ENCODE measurements around the gene SORCS3.

Gene SORCS3

DNA sequence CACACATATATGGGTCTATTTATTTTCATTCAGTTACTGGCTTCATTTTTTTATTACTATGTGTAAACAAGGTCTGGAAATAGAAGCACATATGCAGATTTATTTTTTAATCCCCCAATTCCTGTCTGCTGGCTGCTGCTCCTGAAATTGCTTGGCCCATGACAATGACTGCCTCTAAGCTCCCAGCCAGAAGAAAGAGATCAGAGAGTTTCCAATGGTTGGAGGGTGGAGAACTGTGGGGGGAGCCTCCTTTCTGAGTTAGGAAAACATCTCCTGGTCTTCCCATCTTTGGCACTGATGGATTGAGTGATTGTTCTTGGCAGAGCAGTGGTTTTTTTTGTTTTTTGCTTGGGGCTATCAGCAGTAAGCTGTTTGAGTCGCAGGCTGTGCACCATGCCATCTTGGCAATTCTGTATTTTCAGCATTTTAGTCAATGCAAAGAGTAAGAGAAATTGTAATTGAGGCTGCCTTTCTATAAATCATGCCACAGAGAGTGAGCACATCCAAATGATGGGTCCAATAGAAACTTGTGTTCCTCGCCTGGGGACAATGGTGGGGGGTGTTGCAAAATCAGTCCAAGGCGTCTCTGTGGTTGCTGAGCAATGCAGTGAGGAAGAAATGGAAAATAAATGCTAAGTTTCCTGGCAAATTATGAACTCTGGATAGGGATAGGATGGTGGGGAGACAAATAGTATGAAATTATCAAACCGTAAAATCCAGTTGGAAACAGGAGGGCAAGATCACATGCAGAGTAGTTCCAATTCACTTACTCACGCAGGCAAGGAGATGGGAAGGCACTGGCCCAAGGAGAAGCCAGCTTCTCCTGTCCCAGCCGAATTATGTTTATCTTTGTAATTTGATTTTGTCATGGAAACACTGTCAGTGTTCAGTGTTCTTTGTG is 382.4 kb downstream of the SORCS3 start:
- no peak for DNase-seq (ENCODE audit: low read depth)

- no peak for DNase-seq (ENCODE audit: low read depth)
Measured at GRCh38 chr10:105024184-105024583, 383.1 kb downstream of the SORCS3 start.

GRCh38 chr10:105025092-105025491 is 384.0 kb downstream of the SORCS3 start:
- no peak for DNase-seq (ENCODE audit: low read depth)

DNA sequence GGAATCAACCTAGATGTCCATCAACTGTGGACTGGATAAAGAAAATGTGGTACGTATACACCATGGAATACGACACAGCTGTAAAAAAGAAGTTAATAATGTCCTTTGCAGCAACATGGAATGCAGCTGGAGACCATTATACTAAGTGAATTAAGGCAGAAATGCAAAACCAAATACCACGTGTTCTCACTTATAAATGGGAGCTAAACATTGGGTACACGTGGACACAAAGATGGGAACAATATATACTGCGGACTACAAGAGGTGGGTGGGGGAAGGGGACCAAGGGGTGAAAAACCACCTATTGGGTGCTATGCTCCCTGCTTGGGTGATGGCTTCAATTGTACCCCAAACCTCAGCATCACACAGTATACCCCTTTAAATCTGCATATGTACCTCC is 385.5 kb downstream of the SORCS3 start:
- no peak for DNase-seq (ENCODE audit: low read depth)

- no peak for DNase-seq (ENCODE audit: low read depth)
Measured at GRCh38 chr10:105029286-105029685, 388.2 kb downstream of the SORCS3 start.

- DNase-seq (ENCODE audit: low read depth), result no peak
Measured at GRCh38 chr10:105037022-105037421, 395.9 kb downstream of the SORCS3 start.

- DNase-seq (ENCODE audit: low read depth), result no peak
Measured at GRCh38 chr10:105041956-105042355, 400.9 kb downstream of the SORCS3 start.

DNA sequence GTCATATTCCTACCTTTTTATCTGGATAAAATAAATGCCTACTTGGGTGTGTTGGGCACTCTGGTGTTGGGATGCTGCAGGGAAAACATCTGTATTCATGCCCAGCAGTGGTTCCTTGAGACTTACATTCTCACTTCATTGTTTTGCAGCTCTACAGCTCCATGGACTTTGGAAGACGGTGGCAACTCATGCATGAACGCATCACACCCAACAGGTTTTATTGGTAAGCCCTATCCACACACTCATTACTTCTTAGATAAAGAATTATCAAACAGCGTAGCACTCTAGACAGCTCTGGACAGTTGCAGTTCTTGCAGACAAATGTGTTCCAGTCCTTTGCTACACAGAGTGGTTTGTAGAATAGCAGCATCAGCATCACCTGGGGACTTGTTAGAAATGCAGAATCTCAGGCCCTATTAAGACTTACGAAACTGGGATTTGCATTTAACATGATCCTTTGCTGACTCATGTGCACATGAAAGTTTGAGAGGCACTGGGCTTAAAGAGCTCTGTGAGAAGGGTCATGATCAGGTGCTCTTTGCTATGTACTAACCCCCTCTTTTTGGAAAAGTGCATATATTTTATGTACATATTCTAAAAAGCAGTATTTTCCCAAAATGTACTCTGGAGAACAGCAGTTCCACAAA is 401.9 kb downstream of the SORCS3 start:
- no peak for DNase-seq (ENCODE audit: low read depth)

DNA sequence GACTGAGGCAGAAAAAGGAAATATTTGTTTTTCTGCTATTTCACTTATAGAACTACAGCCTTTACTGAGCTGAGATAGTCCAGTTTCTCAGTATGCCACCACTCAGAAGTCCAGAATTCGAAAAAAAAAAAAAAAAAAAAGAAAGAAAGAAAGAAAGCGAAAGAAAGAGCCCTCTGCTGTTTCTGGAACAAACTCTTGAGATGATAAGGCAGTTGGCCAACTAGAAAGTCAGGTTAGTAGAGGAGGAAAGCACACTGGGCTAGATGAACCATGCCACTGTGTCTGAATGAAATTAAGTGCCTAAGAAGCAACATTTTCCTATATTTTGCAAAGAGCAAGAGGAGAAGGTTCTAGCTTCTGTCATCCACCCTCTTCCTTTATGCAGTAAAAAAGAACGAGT is 403.8 kb downstream of the SORCS3 start:
- DNase-seq (ENCODE audit: low read depth), result no peak

- DNase-seq (ENCODE audit: low read depth), result no peak
Measured at GRCh38 chr10:105056413-105056812, 415.3 kb downstream of the SORCS3 start.

GRCh38 chr10:105062951-105063350 is 421.9 kb downstream of the SORCS3 start:
- no peak for DNase-seq (ENCODE audit: low read depth)

DNA sequence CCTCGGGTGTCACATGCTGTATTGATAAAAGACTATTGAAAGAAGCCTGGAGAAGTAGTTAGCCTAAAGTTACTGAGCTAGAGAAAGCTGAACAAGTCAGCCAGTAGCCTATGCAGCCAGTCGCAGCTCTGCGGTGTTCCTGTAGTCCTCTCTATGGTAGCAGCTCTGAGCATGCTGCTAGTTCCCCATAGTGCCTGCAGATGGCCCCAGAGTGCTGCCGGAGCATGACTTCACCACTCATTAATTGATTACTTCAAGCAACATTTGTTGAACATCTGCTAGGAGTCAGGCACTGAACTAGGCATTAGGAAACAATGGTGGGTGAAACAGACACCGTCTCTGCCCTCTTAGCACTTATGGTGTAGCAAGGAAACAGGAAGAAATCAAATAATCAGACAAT is 422.7 kb downstream of the SORCS3 start:
- no peak for DNase-seq (ENCODE audit: low read depth)

- DNase-seq (ENCODE audit: low read depth), result no peak
Measured at GRCh38 chr10:105068497-105068896, 427.4 kb downstream of the SORCS3 start.

- DNase-seq (ENCODE audit: low read depth), result no peak
Measured at GRCh38 chr10:105070249-105070648, 429.2 kb downstream of the SORCS3 start.

DNA sequence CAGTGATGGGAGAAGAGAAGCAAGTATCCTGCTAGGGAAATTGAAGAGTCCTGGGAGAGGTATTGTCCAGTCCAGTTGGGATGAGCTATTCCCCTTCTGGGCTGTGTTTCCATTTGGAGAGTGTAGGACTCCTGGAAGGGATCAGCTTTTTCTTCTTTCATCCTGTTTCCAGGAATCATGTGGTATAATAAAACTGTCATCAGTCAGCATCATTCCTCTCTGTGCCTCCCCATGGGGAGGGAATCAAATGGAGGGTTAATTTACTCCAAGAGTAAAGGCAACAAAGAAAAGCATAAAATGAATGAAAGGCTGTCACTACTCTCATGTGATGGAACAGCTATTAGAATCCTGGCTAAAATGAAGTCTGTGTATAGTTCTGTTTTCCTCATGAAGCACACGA is 429.9 kb downstream of the SORCS3 start:
- no peak for DNase-seq (ENCODE audit: low read depth)

- DNase-seq (ENCODE audit: low read depth), result no peak
Measured at GRCh38 chr10:105071980-105072379, 430.9 kb downstream of the SORCS3 start.

- no peak for DNase-seq (ENCODE audit: low read depth)
Measured at GRCh38 chr10:105073999-105074398, 432.9 kb downstream of the SORCS3 start.

DNA sequence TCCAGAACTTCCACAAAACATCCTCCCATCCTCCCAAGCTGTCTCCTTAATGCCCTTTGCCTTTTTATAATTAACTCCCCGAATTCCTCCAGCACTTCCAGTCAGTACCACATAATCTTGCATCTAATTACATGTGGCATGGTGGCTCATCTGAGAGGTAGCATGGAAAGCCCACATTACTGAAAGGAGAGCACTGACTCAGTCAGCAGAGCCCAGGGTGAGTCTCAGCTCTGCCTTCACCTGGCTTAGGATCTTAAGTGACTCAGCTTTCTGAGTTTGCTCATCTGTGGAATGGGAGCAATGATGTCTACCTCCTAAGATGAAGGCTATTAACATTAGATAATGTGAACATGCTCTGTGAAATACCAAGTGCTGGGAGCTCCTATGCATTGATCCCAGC is 433.9 kb downstream of the SORCS3 start:
- no peak for DNase-seq (ENCODE audit: low read depth)

- no peak for DNase-seq (ENCODE audit: low read depth)
Measured at GRCh38 chr10:105085980-105086379, 444.9 kb downstream of the SORCS3 start.

GRCh38 chr10:105094048-105094447 is 453.0 kb downstream of the SORCS3 start:
- DNase-seq (ENCODE audit: low read depth), result no peak

DNA sequence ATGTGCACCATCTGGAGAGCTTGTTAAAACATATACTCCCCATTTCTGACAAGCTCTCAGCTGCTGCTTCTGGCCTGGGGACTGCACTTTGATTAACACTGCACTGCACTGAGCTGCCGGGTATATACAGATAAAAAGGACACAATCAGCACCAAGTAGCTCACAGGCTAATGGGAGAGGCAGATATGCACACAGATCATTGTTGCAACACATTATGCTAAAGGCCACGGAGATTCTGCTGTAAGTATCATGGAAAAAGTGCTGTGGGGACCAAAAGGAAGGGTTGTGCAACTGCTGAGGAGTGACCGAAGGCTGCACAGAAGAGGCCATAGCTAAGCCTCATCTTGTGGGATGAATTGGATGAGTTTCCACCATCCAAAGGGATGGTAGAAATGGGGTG is 455.2 kb downstream of the SORCS3 start:
- DNase-seq (ENCODE audit: low read depth), result no peak

- DNase-seq (ENCODE audit: low read depth), result no peak
Measured at GRCh38 chr10:105102977-105103376, 461.9 kb downstream of the SORCS3 start.

DNA sequence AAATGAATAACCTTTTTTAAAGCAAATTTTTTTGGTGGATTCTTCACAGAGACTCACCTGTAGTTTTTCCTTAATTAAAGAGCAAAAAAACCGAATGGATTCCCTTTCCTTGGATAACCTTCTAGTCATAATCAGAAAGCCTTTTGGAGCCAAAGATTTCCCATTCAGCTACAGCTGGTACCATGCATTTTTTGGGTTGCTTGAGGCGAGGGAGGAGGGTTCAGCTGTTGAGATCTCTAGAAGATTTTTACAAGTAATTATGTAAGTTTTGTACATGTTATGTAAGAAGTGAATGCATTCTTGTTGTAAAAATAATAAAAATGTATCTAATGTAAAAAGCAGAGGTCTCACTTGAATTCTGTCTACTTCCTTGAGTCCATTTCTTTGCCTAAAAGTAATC is 463.2 kb downstream of the SORCS3 start:
- DNase-seq (ENCODE audit: low read depth), result no peak

DNA sequence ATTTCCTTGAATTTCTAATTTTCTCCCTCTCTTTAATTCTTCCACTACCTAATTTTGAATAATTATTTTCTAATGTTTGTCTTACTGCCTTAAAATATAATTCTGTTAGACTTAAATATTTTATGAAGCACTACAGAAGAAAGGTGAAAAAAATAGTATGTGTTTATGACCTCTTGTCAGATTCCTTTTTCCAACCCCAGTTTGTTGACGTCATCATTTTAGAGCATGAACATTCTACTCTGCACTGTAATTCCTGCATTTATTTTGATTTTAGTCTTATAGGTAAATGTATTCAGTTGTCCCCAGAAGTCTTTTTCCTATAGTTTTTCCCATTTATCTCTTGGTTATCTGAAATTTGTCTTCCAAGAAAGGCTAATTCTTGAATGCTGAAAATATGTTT is 468.1 kb downstream of the SORCS3 start:
- no peak for DNase-seq (ENCODE audit: low read depth)

Data from activated T-helper 1 cell treated with Interleukin-2 at 50 U/mL for 16 hours (primary cell).